M059J (cell line): ENCODE data around the gene PTPRN2. TPM values are rescaled to one million over a fixed set of nuclear protein-coding genes. Genes with fewer than 3 reads are reported as not detected.
"Not testable (repeated sequence)": the region's sequence is repeated elsewhere in the genome, so short reads cannot be mapped to it uniquely, and the experiment has no call there.

Experiments used
- DNase-seq: peaks from one replicate; pipeline ENCODE4 v3.0.0-alpha.2; 2012; ENCODE audit warnings: low read depth
- total RNA-seq: library from RNA; depleted of rRNA; stranded (reverse); fragments of >200 nt; shearing (Covaris generic); gene quantifications from 2 replicates; pipeline ENCODE4 v1.2.3, GENCODE V29; 2014

The PTPRN2 gene
- total RNA-seq, 1 experiment from 2014 or later = 2.3 TPM

DNA sequence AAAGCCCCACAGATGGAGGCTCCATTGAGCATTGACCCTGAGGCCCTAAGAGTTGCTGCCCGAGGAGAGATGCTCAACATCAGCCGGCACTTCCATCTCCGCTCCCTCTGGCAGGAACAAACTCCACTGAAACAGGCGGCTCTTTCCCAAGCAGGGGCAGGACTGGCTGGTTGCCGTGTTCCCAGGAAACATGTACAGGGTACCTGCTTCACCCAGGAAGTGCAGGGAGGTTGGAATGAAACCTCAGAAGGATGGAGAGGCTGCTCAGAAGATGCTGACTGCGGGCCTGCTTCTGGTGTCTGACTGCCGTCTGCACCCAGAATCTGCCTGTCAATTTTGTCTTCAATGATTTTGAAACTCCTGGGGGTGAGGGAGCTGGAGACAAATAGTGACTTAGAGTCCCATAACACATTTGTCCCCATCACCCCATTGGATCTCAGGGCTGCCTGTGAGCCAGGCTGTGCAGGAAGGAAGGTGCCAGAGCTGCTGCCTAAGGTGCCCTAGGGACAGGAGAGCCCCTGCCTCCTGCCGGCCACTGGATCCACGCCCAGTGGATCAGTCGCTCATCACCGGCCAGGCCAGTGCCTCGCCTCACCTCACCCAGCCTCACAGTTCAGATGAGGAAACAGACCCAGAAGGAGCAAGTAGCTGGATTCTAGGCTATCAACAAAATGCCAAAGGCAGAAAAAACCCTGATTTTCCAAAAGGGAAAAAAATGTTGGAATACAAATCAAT lies 237.3 kb downstream of the PTPRN2 start:
- DNase-seq = no peak

DNA sequence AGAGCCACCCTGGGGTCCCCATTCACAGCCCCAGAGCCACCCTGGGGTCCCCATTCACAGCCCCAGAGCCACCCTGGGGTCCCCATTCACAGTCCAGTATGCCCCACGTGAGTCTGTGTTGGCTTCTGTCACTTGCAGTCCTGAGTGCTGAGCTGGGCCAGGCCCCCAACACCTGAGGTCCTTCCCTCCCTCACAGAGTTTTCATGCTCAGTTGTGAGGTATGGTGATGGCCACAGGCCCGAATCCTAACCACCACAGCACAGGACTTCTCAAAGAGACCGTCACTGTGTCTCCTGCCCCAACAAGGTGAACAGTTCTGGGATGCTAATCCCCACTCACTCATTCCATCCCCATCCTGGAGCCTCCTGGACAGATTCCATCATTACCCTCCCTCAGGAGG lies 239.2 kb downstream of the PTPRN2 start:
- DNase-seq = no peak

DNA sequence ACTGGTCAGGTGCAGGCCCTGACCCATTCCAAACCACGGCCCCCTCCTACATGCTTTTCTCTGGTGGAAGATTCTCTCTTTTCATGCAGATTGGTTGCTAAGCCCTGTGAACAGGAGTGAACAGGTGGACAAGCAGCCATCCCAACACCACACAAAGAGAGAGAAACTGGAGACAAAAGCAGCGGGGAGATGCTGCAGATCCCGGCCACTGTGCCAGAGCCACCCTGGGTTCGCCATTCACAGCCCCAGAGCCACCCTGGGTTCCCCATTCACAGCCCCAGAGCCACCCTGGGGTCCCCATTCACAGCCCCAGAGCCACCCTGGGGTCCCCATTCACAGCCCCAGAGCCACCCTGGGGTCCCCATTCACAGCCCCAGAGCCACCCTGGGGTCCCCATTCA lies 239.6 kb downstream of the PTPRN2 start:
- not testable (repeated sequence) for DNase-seq

DNA sequence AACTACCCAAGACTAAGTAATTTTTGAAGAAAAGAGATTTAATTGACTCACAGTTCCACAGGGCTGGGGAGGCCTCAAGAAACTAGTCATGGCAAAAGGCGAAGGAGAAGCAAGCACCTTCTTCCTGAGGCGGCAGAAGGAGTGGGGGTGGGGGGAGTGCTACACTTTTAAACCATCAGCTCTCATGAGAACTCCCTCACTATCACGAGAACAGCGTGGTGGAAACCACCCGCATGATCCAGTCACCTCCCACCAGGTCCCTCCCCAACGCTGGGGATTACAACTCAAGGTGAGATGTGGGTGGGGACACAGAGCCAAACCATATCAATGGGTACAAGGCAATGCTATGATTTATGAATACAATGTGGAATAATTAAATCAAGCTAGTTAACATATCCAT lies 241.9 kb downstream of the PTPRN2 start:
- DNase-seq = no peak

DNA sequence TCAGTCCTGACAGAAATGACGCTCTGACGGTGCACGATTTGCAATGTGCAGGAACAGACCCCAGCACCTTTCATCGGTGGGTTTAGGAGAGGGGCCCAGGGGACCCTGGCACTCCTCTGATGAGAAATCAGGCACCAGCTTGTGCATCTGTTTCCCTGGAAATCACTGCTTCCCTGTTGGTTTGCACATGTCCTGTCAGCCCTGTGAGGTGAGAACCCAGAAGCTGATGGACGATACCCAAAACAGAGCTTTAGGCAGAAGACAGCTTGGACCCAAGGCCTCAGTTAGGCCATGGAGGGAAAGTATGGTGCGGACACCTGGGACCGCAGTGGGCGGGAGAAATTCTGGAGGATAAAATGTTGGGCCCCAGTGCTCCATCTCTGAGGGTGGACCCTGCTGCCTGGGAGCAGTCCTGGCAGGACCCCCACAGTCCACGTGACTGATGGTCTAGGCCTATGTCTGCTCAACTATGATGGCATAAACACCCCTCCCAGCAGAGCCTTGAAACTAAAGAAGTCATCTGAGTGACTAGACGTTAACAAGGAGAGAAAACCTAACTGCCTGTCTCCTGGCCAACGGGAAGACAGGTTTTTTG lies 242.8 kb downstream of the PTPRN2 start:
- no peak for DNase-seq

DNA sequence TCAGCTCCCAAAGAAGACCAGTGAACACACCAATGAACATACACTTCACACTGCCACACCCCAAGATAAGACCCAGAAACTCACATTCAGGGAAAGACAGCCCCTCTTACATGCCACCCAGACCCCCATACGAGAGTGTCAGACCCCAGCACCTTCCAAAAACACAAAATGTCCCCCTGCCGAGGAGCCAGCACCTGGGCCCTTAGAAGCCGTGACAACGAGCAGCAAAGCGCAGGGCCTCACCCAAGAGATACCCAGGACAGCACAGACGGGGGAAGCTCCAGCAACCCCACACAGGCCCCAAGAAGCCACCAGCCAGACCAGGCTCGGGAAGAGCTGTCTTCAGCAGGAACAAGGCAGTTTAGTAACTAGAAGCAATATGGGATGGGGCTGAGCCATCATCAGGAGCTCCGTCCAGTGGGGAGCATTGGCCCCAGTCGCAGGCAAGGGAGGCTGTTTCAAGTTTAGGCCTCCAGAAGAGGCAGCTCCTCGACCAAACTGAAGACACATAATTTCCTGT lies 243.6 kb downstream of the PTPRN2 start:
- DNase-seq = no peak

DNA sequence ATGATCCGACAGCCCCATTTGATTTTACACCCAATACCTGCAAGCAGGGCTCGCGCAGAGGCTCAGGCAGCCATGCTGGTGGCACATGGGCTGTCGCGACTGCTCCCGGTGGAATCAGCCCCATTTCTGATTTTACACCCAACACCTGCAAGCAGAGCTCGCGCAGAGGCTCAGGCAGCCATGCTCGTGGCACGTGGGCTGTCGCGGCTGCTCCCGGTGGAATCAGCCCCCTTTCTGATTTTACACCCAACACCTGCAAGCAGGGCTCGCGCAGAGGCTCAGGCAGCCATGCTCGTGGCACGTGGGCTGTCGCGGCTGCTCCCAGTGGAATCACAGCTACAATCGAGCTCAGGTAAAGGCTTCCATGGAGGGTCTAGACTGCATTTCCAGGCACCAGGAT lies 244.1 kb downstream of the PTPRN2 start:
- no peak for DNase-seq

DNA sequence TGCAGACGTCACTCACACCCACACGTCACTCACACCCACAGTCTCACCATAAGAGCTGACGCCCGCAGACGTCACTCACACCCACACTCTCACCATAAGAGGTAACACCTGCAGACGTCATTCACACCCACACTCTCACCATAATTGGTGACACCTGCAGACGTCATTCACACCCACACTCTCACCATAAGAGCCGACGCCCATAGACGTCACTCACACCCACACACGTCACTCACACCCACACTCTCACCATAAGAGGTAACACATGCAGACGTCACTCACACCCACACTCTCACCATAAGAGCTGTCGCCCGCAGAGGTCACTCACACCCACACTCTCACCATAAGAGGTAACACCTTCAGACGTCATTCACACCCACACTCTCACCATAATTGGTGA lies 246.5 kb downstream of the PTPRN2 start:
- DNase-seq = not testable (repeated sequence)

DNA sequence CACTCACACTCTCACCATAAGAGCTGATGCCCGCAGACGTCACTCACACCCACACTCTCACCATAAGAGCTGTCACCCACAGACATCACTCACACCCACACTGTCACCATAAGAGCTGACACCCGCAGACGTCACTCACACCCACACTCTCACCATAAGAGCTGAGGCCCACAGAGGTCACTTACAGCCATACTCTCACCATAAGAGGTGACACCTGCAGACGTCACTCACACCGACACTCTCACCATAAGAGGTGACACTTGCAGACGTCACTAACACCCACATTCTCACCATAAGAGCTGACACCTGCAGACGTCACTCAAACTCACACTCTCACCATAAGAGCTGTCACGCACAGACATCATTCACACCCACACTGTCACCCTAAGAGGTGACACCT lies 250.7 kb downstream of the PTPRN2 start:
- not testable (repeated sequence) for DNase-seq

DNA sequence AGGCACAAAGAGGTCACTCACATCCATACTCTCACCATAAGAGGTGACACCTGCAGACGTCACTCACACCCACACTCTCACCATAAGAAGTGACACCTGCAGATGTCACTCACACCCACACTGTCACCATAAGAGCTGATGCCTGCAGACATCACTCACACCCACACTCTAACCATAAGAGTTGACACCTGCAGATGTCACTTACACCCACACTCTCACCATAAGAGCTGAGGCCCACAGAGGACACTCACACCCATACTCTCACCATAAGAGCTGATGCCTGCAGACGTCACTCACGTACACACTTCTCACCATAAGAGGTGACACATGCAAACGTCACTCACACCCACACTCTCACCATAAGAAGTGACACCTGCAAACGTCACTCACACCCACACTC lies 255.1 kb downstream of the PTPRN2 start:
- not testable (repeated sequence) for DNase-seq

DNA sequence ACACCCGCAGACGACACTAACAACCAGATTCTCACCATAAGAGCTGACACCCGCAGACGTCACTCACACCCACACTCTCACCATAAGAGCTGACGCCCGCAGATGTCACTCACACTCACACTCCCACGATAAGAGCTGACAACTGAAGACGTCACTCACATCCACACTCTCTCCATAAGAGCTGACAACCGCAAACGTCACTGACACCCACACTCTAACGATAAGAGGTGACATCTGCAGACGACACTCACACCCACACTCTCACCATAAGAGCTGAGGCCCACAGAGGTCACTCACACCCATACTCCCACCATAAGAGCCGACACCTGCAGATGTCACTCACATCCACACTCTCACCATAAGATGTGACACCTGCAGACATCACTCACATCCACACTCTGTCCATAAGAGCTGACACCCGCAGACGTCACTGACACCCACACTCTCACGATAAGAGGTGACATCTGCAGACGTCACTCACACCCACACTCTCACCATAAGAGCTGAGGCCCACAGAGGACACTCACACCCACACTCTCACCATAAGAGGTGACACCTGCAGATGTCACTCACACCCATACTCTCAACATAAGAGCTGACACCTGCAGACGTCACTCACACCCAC lies 255.7 kb downstream of the PTPRN2 start:
- DNase-seq = not testable (repeated sequence)

DNA sequence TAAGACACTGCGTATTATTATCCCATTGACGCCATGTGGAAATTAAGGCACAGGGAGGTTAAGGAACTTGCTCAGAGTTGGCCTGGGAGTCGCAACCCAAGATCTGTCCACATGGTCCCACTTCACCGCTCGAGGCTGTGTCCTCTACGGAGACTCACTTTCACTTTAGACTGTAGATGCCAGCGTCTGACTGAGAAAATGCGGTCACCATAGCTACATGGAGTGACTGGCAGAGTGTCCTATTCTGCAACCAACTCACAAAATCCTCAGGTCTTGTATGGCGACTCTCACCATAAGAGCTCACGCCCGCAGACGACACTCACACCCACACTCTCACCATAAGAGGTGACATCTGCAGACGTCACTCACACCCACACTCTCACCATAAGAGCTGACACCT lies 257.9 kb downstream of the PTPRN2 start:
- DNase-seq = no peak

DNA sequence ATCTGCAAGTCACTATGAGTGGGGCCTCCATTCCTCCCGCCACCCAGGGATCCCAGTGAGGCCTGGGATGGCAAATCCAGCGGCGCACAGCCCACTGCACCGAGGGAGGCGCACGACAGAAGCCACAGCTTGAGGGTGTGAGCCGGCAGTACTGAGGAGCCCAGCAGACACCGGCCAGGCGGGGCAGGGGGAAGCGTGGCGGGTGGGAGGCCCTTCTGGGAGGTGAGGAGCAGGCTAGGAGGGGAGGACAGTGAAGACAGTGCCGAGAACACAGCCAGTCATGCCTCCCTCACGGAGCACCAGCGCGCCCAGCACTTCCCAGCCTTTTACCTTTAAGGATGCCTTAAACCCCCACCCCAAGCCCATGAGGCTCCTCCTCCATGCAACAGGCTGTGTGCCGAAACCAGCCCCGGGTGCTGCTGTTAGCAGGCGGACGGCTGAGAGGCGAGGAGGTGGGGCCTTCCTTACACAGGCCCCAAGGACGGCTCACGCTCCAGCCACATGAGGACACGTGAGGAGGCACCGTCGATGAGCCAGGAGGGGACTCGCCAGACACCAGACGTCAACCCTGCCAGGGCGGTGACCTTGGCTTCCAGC lies 258.5 kb downstream of the PTPRN2 start:
- DNase-seq = no peak

DNA sequence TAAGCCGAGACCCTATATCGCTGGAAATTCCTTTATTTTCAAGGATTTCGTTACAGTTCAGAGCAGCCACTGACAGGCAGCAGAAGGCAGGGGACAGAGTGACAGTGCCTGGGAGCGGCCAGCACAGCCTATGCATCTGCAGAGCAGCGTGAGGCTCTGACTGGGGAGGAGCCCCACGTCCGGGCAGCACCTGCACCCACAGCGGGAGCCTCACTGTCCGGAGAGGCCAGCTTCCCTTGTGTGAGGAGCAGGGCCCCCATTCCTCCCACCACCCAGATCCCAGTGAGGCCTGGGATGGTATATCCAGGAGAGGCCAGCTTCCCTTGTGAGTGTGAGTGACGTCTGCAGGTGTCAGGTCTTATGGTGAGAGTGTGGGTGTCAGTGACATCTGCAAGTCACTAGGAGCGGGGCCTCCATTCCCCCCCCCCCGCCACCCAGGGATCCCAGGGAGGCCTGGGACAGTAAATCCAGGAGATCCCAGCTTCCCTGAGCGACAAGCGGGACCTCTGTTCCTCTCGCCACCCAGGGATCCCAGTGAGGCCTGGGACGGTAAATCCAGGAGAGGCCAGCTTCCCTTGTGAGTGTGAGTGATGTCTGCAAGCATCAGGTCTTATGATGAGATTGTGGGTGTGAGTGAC lies 259.1 kb downstream of the PTPRN2 start:
- DNase-seq = no peak

DNA sequence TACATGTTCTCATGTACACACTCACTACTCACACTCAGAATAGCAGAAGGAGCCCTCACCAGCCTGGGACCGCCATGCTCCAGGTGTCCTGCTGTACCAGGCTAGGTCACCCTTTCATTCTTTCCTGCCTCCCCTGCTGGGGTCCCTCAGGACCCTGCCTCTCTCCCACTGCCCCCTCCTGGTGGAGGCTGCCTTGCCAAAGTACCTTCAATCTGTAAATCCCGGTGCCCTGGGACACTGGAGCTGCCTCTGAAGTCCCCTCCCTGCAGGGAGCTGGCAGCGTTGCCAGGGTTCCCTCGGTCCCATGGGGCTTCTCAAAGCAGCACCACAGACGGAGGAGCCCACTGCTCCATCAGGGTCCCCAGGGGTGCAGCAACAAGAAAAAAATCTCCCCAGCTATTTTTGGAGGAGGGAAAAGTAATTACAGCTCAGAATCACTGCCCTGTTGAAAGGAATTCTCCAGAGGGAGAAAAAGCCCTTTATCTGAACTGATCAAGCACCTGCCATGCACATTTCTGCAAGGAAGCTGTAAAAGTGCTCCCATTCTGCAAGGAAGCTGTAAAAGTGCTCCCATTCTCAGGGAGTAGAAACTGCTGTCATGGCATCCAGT lies 259.9 kb downstream of the PTPRN2 start:
- DNase-seq = no peak

DNA sequence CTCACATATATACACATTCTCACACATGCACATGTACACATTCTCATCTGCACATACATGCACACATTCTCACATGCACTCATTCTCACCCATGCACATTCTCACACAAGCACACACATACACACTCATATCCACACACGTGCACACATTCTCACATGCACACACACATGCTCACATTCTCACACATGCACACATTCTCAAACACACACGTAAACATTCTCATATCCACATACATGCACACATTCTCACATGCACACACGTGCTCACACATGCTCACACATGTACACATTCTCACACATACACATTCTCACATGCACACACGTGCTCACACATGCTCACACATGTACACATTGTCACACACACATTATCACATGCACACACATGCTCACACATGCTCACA lies 260.6 kb downstream of the PTPRN2 start:
- no peak for DNase-seq

DNA sequence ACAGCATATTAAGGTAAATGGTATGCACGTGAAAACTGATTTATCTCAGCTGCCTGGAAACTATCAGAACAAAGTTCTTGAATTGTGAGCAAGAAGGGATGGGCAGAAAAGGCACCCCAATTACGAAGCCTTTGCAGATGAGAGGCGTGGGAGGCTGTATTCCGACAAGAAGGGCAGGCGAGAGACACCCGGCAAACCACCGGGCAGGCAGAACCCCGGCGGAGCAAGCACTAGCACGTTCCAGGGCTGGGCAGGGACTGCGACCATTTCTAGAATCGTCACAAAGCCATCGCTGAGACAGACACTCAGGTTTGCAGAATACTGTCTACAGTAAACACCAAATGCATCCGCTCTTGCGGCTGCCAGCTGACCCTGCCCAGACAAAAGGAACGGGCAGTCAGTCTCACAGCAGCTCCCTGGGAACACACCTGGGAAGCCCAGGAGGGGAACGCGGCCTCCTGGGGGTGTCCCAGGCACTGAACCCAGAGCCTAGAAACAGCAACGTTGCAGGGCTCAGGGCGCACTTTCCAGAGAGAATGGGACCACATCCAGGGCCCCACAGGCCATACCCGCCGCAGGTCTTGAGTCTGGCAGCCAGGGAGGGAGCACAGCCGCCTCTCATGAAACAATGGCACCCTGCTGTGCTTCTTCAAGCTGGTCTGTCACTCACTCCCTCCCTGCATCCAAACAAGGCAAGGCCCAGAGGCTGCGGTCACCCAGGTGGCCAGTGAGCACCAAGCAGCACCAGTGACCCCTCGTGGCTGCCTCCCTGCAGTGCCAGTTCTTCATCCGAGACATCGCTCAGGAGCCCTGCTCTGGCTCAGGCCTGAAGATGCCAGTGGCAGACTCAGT lies 261.9 kb downstream of the PTPRN2 start:
- DNase-seq = no peak

DNA sequence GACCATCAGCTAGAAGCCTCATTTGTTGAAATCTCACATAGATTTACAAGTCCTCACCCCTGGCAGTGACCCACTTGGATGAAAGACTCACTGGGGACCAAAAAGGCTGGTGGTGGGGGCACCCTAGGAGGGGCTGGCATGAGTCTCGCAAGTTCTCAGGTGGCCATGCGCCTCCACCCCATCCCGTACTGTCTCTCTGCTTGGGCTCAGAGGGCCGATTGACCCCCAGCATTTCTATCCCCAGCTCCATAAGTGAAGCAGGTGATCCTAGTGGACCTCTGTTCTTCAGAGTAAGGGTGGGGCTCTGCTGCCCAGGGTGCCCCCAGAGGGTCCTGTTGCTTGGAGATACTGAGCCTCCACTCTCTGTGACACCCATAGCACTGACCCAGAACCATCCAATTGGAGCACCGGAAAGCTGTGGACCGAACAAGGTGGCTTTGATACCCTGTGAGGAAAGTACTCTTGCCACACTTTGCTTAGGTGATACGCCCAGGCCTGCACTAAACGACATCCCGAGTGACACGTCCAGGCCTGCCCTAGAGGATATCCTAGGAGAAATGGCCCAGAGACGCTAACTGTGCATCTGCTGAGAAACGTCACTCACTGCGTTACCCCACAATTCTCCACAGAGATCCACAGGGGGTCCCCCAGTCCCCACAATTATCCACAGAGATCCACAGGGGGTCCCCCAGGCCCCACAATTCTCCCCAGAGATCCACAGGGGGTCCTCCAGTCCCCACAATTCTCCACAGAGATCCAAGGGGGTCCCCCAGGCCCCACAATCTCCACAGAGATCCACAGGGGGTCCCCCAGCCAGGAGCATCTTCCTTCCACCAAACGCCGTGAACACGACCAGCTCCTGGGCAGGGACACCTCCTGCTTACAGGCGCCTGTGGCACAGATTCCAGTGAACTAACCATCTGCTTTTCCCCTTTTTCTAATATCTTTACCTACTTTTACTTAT lies 262.9 kb downstream of the PTPRN2 start:
- no peak for DNase-seq

DNA sequence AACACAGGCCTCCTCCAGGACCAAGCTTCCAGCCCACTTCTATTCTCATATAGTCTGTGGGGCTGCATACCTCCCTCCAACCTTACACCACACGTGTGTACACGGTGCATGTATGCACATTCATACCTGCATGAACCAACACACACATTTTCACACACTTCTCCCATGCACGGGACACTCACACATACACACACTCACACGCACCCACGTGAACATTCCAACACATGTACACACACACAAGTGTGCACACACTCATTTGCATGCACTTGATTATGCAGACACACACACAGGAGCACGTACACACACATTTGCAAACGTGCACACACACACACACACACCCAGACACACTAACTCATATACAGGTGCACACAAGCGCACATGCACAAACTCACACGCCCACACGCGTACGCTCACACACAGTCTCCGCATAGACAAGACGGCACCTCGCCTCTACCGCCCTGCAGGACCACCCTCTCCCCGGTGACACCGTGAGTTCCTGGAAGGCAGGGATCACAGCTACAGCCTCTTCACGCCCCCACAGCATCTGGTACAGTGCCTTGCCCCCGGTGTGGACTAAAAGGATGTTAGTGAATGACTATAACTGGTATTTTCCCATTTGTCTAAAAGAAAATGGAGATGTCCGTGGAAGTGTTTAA lies 263.8 kb downstream of the PTPRN2 start:
- DNase-seq = no peak
